ENCODE data around the gene DCXR.

GRCh38 chr17:82062984-82063368, 25.5 kb upstream of the DCXR start:
- TF ChIP-seq CTCF (IDR thresholded peaks at IDR 0.05) = no peak
- no peak for TF ChIP-seq POLR2AphosphoS5 (IDR thresholded peaks at IDR 0.05)
